HEK293 (cell line): ENCODE results near the gene NKAIN4.

Source experiments
- AEBP2 ChIP-seq: fragments of 450-650 bp; formaldehyde crosslinking; IDR thresholded peaks from 2 replicates; pipeline ENCODE4 v1.5.1; 2016; ENCODE audit warnings: missing biosample characterization, missing genetic modification characterization, borderline replicate concordance
- ELK4 ChIP-seq: IDR thresholded peaks from 2 replicates; pipeline ENCODE4 v1.6.1; 2011; ENCODE audit warnings: mild to moderate bottlenecking, low read depth, low read length, borderline replicate concordance
- INSM2 ChIP-seq: fragments of 450-650 bp; formaldehyde crosslinking; IDR thresholded peaks from 2 replicates; pipeline ENCODE4 v1.5.1; 2016; ENCODE audit warnings: missing biosample characterization, missing genetic modification characterization
- KLF16 ChIP-seq: fragments of 450-650 bp; formaldehyde crosslinking; IDR thresholded peaks from 2 replicates; pipeline ENCODE4 v1.5.1; 2017; ENCODE audit warnings: missing biosample characterization, missing genetic modification characterization
- KLF8 ChIP-seq: fragments of 450-650 bp; formaldehyde crosslinking; IDR thresholded peaks from 2 replicates; pipeline ENCODE4 v1.5.1; 2016; ENCODE audit warnings: missing biosample characterization, missing genetic modification characterization
- PRDM2 ChIP-seq: fragments of 450-650 bp; formaldehyde crosslinking; IDR thresholded peaks from 2 replicates; pipeline ENCODE4 v1.5.1; 2016; ENCODE audit warnings: missing biosample characterization, missing genetic modification characterization, borderline replicate concordance
- REPIN1 ChIP-seq: fragments of 450-650 bp; formaldehyde crosslinking; IDR thresholded peaks from 2 replicates; pipeline ENCODE4 v1.5.1; 2017; ENCODE audit warnings: missing biosample characterization, missing genetic modification characterization, low read depth
- SALL2 ChIP-seq: fragments of 450-650 bp; formaldehyde crosslinking; IDR thresholded peaks from 2 replicates; pipeline ENCODE4 v1.5.0; 2017; ENCODE audit warnings: missing biosample characterization, mild to moderate bottlenecking, missing genetic modification characterization, borderline replicate concordance
- SP7 ChIP-seq: fragments of 450-650 bp; formaldehyde crosslinking; IDR thresholded peaks from 2 replicates; pipeline ENCODE4 v1.5.1; 2016; ENCODE audit warnings: missing biosample characterization, missing genetic modification characterization
- TSHZ1 ChIP-seq: fragments of 450-650 bp; formaldehyde crosslinking; IDR thresholded peaks from 2 replicates; pipeline ENCODE4 v1.5.1; 2016; ENCODE audit warnings: missing biosample characterization, missing genetic modification characterization, borderline replicate concordance
- YY1 ChIP-seq: fragments of 450-650 bp; formaldehyde crosslinking; IDR thresholded peaks from 2 replicates; pipeline ENCODE4 v1.5.1; 2018; ENCODE audit warnings: missing biosample characterization, missing genetic modification characterization
- ZBTB11 ChIP-seq: fragments of 450-650 bp; formaldehyde crosslinking; conservative IDR thresholded peaks from 2 replicates; pipeline ENCODE4 v1.5.1; 2016; ENCODE audit warnings: low read depth, missing biosample characterization, missing genetic modification characterization
- ZBTB7A ChIP-seq: fragments of 450-650 bp; formaldehyde crosslinking; IDR thresholded peaks from 2 replicates; pipeline ENCODE4 v1.5.1; 2016; ENCODE audit warnings: low read depth, missing biosample characterization, missing genetic modification characterization
- ZEB2 ChIP-seq: fragments of 450-650 bp; formaldehyde crosslinking; IDR thresholded peaks from 2 replicates; pipeline ENCODE4 v1.5.1; 2016; ENCODE audit warnings: missing biosample characterization, missing genetic modification characterization
- ZFP3 ChIP-seq: fragments of 450-650 bp; formaldehyde crosslinking; IDR thresholded peaks from 2 replicates; pipeline ENCODE4 v1.5.1; 2016; ENCODE audit warnings: low read depth, missing biosample characterization, missing genetic modification characterization
- ZIC2 ChIP-seq: fragments of 450-650 bp; formaldehyde crosslinking; IDR thresholded peaks from 2 replicates; pipeline ENCODE4 v1.5.1; 2016; ENCODE audit warnings: missing biosample characterization, missing genetic modification characterization
- ZNF169 ChIP-seq: fragments of 450-650 bp; formaldehyde crosslinking; IDR thresholded peaks from 2 replicates; pipeline ENCODE4 v1.5.1; 2016; ENCODE audit warnings: missing biosample characterization, missing genetic modification characterization
- ZNF202 ChIP-seq: fragments of 450-650 bp; formaldehyde crosslinking; IDR thresholded peaks from 2 replicates; pipeline ENCODE4 v1.5.1; 2016; ENCODE audit warnings: missing biosample characterization, missing genetic modification characterization, borderline replicate concordance
- ZNF248 ChIP-seq: fragments of 450-650 bp; formaldehyde crosslinking; IDR thresholded peaks from 2 replicates; pipeline ENCODE4 v1.5.1; 2017; ENCODE audit warnings: missing biosample characterization, missing genetic modification characterization
- ZNF266 ChIP-seq: fragments of 450-650 bp; formaldehyde crosslinking; IDR thresholded peaks from 2 replicates; pipeline ENCODE4 v1.5.1; 2016; ENCODE audit warnings: missing biosample characterization, missing genetic modification characterization, low read depth
- ZNF473 ChIP-seq: fragments of 450-650 bp; formaldehyde crosslinking; IDR thresholded peaks from 2 replicates; pipeline ENCODE4 v1.5.1; 2017; ENCODE audit warnings: missing biosample characterization, missing genetic modification characterization

NKAIN4 gene

GRCh38 chr20:63216041-63216848 is 38.0 kb downstream of the NKAIN4 start, which contains the start of gene YTHDF1 (continued):
- TF ChIP-seq ZNF248 (tag by site-specific recombination) (no peak), ZBTB7A (peak; percentile 68; the same call in 1 of the 2 replicates), ZNF473 (tag by site-specific recombination) (no peak), YY1 (tag by site-specific recombination) (no peak), INSM2 (tag by site-specific recombination) (peak; percentile 29; the same call in 1 of the 2 replicates), SALL2 (no peak), ZNF202 (no peak), SP7 (tag by site-specific recombination) (peak; percentile 82), AEBP2 (tag by site-specific recombination) (no peak), ZNF266 (tag by site-specific recombination) (no peak), REPIN1 (tag by site-specific recombination) (peak; percentile 66; the same call in 1 of the 2 replicates), KLF16 (tag by site-specific recombination) (peak; percentile 88), ZBTB11 (no peak), ZFP3 (no peak), ZNF169 (tag by site-specific recombination) (no peak), PRDM2 (tag by site-specific recombination) (no peak), ZIC2 (peak; percentile 7; the same call in 1 of the 2 replicates), TSHZ1 (tag by site-specific recombination) (peak; percentile 55; the same call in 1 of the 2 replicates), KLF8 (tag by site-specific recombination) (peak; percentile 93), ZEB2 (tag by site-specific recombination) (peak; percentile 95), ELK4 (no peak)
